ENCODE data around the gene HDAC4.
"Not testable (repeated sequence)": the region's sequence is repeated elsewhere in the genome, so short reads cannot be mapped to it uniquely, and the experiment has no call there.

HDAC4 gene

DNA sequence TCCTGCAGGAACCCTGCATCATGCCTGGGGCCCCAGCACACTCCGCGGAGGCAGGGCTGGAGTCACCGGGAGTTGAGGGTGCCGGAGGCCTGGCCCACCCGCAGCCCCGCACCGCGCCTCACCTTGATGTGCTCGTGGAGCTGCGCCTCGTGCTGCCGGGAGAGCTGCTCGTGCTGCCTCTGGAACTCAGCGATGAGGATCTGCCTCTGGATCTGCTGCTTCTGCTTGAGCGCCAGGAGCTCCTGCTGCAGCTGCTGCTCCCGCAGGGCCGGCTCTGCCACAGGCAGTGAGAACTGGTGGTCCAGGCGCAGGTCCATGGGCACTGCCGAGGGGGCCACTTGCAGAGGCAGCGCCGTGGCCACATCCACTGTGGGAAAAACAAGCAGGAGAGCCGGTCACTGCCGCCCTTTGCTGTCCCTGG, 211.1 kb downstream of the HDAC4 start:
- no peak for DNase-seq (ENCODE audit: low read depth in 2 of 2)

GRCh38 chr2:239188536-239188935, 212.3 kb downstream of the HDAC4 start:
- DNase-seq (ENCODE audit: low read depth in 2 of 2): no peak

GRCh38 chr2:239187464-239188253, 213.2 kb downstream of the HDAC4 start:
- no peak for DNase-seq (ENCODE audit: low read depth in 2 of 2)

- no peak for DNase-seq (ENCODE audit: low read depth in 2 of 2)
These were observed 214.1 kb downstream of the HDAC4 start for GRCh38 chr2:239186516-239187357.

- DNase-seq (ENCODE audit: low read depth in 2 of 2): no peak
These were observed 215.6 kb downstream of the HDAC4 start for GRCh38 chr2:239184968-239185903.

DNA sequence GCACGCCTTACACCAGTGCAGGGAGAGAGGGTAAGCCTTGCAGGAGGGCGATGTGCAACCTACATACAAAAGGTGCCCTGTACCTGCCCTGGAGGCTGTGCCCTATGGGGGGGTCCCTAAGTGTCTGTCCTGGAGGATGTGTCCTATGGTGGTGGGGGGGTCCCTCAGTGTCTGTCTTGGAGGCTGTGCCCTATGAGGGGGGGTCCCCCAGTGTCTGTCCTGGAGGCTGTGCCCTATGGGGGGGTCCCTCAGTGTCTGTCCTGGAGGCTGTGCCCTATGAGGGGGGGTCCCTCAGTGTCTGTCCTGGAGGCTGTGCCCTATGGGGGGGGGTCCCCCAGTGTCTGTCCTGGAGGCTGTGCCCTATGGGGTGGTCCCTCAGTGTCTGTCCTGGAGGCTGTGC, 216.6 kb downstream of the HDAC4 start:
- DNase-seq (ENCODE audit: low read depth in 2 of 2): no peak

DNA sequence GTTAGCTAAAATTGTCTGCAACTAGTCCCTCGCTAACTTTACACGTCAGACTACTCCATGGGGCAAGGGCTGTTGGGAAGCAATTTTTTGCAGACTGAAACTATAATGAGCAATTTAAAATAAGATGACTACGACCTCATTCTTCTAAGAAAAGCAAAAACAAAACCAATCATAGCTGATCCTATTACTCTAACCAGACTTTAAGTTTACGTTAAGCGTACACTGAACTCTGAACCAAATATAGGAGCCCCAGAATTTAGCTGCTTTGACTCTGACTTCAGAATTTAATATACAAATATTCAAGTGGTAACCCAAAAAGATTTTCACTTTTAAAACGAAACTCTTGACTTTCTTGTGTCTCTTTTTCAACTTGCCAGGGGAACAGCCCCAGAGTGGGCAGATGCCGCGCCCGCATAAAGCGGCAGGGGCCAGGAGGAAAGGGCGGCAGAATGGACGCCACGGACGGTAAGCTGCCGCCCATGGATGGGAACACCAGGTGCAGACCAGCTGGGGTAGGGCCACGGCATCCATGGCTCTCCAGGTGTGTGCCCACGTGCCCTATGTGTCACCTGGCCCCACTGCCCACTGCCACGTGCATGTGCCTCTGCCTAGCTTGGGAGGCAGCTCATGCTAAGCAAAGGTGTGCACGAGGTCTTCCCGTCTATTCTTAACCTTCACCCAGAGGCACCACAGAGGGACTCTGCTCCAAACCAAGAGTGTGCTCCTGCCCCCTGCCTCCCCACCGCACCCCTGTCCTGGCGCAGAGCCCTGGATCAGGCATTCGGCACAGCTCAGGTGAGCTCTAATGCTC, 217.6 kb downstream of the HDAC4 start:
- DNase-seq (ENCODE audit: low read depth in 2 of 2): no peak

DNA sequence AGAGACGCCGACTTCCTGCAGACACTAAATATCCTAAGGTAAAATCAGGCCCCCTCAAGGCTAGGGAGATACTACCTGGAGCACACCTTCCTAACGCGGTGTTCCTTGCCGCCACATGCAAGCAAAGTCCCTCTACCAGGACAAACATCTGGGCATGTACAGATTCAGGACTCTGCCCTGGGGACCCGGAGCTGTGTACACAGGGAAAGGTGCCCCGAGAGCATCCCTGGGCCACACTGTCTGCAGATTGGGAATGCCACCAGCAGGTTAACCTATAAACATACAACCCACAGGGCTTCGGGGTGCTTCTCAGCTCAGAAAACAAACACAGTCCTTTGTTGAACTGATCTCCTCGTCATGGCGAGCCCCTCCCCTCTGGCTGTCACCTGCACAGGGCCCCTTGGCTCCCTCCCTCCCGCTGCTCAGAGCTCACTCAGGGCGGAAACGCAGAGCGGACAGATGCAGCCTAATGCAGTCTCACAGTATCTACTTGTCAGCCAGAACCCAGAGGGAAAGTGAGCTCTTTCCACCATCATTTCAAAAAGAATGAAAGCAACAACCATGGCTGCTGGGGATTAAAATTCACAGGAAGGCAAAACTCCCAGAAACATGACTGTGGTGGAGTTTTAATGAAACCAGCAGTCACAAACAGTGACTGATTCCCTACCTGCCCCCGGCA, 218.8 kb downstream of the HDAC4 start:
- no peak for DNase-seq (ENCODE audit: low read depth in 2 of 2)

- DNase-seq (ENCODE audit: low read depth in 2 of 2): no peak
These were observed 219.5 kb downstream of the HDAC4 start for GRCh38 chr2:239181074-239181902.

- DNase-seq (ENCODE audit: low read depth in 2 of 2): no peak
These were observed 220.2 kb downstream of the HDAC4 start for GRCh38 chr2:239180526-239181073.

- DNase-seq (ENCODE audit: low read depth in 2 of 2): no peak
These were observed 220.9 kb downstream of the HDAC4 start for GRCh38 chr2:239179851-239180371.

- DNase-seq (ENCODE audit: low read depth in 2 of 2): no peak
These were observed 221.9 kb downstream of the HDAC4 start for GRCh38 chr2:239178954-239179353.

DNA sequence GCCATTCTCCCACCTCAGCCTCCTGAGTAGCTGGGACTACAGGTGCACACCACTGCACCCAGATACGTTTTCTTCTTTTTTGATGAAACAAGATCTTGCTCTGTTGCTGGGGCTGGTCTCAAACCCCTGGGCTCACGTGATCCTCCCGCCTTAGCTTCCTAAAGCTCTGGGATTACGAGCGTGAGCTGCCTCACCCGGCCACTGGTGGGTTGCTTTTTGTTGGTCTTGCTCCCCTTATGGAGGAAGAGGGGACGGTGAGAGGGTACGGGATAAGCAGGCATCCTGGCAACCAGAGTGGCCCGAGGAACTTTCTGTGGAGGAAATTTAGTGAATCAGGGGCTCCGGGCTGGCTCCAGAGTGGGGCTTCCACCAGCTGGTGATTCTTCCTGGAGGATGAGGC, 222.3 kb downstream of the HDAC4 start:
- no peak for DNase-seq (ENCODE audit: low read depth in 2 of 2)

DNA sequence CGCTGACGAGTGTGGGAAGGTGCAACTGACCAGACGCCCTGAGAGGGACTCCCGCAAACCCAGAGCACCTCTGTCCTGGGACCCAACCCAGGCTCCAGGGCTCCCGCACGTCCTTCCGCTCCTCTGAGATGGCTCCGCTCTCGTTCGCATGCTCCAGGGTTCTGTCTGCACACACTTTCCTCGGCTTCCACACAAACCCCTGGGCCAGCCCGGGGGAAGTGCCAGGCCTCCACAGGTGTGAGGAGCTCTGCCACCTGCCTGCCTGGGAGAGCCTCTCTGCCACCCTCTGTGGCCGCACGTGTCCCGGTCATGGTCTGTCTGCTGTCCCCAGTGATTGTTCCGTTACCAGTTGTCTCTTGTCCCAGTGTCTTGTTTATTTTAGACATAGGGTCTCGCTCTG, 222.9 kb downstream of the HDAC4 start:
- DNase-seq (ENCODE audit: low read depth in 2 of 2): no peak

- DNase-seq (ENCODE audit: low read depth in 2 of 2): no peak
These were observed 223.5 kb downstream of the HDAC4 start for GRCh38 chr2:239177325-239177724.

DNA sequence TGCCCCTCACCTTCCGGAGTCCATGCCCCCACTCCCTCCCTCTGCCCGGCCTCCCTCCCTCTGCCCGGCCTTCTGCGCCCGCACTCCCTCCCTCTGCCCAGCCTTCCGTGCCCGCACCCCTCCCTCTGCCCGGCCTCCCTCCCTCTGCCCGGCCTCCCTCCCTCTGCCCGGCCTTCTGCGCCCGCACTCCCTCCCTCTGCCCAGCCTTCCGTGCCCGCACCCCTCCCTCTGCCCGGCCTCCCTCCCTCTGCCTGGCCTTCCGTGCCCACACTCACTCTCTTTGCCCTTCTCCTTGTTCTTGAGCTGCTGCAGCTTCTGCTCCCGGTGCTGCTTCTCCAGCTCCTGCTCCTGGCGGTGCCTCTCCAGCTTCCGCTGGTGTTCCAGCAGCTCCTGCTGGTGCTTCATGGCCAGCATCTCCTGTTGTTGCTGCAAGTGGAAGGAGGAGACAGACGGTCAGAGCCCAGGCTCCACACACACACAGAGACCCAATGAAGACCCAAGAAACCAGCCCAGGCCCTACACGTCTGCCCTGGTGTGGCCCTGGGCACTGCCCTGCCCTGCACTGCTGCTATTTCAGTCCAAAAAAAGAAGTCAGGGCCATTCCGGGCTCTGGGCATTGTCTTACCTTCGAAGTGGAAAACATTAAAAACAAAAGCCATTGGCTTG, 224.5 kb downstream of the HDAC4 start:
- not testable (repeated sequence) for DNase-seq (ENCODE audit: low read depth in 2 of 2)

DNA sequence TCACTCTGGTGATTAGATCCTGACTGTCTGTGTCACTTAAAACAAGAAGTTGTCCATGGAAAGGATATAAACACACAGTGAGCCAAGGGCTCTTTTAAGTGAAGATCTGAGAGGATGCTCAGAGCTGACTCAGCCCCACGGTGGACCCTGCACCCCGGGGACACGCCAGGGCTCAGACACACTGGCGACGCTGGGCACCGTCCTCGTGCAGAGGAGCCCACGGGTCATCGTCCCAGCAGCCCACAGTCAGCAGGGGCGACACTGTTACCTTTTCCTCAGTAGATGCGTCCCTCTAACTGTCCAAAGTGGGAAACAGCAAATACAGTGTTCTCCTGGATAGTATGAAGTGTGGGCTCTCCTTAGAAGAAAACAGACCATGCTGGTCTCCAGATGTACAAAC, 225.6 kb downstream of the HDAC4 start:
- DNase-seq (ENCODE audit: low read depth in 2 of 2): no peak

- no peak for DNase-seq (ENCODE audit: low read depth in 2 of 2)
These were observed 227.5 kb downstream of the HDAC4 start for GRCh38 chr2:239173301-239173700.
